SH-SY5Y (cell line): ENCODE data around the gene CACTIN.

ENCODE experiments used
- GATA2 ChIP-seq: IDR thresholded peaks from 2 replicates; pipeline ENCODE4 v1.6.1; 2011; ENCODE audit warnings: mild to moderate bottlenecking, low read depth, low read length
- GATA3 ChIP-seq: IDR thresholded peaks from 2 replicates; pipeline ENCODE4 v1.6.1; 2011; ENCODE audit warnings: low read depth, mild to moderate bottlenecking, low read length, moderate library complexity

DNA sequence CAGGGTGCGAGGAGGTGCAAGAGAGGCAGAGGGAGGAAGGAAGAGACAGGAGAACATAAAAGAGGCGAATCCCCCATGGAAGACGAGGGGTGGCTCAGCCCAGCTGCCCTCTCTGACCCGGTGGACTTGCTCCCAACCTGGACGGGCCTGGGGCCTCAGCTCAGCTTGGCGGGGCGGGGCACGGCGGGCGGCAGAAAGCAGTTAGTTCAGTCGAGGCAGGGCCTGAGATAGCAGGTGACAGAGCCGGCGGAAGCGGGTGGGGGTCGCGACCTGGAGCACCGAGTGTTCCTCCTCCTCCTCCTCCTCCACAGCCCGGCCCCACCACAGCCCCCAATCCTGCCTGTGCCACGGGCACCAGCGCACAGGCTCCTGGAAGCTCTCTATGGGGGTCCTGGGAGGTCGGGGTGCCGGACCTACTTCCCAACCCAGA is 7.0 kb upstream of the CACTIN start:
- TF ChIP-seq GATA2 (no peak), GATA3 (no peak)
